Forelimb muscle (tissue), 1 donor: Measurements from ENCODE around the gene VASH2. TPM values are rescaled to one million over a fixed set of nuclear protein-coding genes. Genes with fewer than 3 reads are reported as not detected.

Experiments used
- DNase-seq: peaks from one replicate; pipeline ENCODE4 v3.0.0-alpha.2; 2013; ENCODE audit warnings: low read depth
- polyA plus RNA-seq: library from polyadenylated mRNA; unstranded; fragments of 120-200 nt; gene quantifications from one replicate; pipeline ENCODE4 v1.2.1, GENCODE V29; 2013; ENCODE audit not compliant: insufficient read length

The VASH2 gene
- polyA plus RNA-seq, 1 donor: 41.0 TPM

DNA sequence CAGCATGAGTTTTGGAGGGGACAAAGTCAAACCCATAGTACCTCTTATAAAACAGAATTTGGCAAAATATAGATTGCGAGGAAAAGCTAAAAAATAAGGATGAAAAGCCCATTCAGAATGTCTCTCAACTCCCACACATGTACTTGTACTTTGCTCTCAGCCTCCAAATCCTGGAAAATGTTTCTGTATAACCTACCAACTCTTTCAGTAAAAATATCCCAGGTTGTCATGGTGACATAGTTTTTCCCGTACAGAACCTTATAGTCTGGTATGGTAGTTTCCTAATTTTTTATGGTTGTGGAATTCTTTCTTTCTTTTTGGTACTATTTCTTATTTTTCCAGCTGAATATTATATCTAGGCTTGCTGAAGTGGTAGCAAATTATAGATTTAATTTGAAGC lies 85.2 kb downstream of the VASH2 start:
- no peak for DNase-seq

Other genes with a start within 250 kb of the VASH2 start
- 31.4 TPM for gene NSL1, start 158.8 kb upstream of the VASH2 start, polyA plus RNA-seq
- gene TATDN3, start 158.6 kb upstream of the VASH2 start, polyA plus RNA-seq: 9.8 TPM
- not detected for gene SPATA45, start 102.9 kb upstream of the VASH2 start, polyA plus RNA-seq
- 7.5 TPM for gene FLVCR1, start 92.3 kb upstream of the VASH2 start, polyA plus RNA-seq
- gene ANGEL2, start 65.3 kb downstream of the VASH2 start, polyA plus RNA-seq: 28.2 TPM
- gene RPS6KC1, start 100.7 kb downstream of the VASH2 start, polyA plus RNA-seq: 17.2 TPM